ENCODE results near the gene CIB4.
"Not testable (repeated sequence)": the region's sequence is repeated elsewhere in the genome, so short reads cannot be mapped to it uniquely, and the experiment has no call there.

Gene CIB4

DNA sequence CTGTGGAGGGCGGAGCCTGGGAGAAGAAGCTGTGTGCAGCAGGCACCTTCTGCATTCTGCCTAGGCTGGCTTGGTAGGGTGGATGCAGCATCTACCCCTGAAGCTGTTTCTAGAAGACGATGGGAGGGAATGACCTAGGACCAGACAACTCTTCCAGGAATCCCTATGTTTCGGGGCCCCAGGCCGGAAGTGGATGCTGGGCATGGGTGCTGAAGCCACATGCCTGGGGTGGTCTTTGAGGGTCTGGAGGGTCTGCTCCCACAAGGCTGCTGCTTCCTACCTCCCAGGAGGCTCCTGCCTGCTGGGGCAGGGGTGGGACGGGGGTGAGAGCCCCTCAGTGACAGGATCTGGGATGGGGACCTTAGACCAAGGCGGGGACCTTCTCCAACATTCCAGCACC is 61.0 kb downstream of the CIB4 start:
- no peak for DNase-seq

DNA sequence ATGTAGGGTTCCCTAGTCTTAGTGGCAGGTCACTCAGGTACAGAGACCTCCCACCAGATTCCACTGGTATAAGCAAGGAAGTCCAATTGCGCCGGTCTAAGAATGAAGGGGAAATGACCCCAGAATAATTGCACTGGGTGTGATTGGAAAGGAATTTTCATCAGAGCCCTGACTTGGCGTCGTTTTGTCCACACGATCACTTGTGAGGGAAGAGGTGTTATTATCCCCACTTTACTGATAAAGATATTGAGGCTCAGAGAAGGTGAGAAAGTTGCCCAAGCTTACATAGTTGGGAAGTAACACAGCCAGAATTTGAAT is 61.5 kb downstream of the CIB4 start:
- DNase-seq, result no peak

GRCh38 chr2:26579025-26579722 is 62.0 kb downstream of the CIB4 start:
- no peak for DNase-seq

- no peak for DNase-seq
These were observed 62.6 kb downstream of the CIB4 start for GRCh38 chr2:26578581-26578980.

GRCh38 chr2:26578113-26578458 is 63.1 kb downstream of the CIB4 start:
- no peak for DNase-seq

- DNase-seq, result peak; percentile 13
These were observed 63.6 kb downstream of the CIB4 start for GRCh38 chr2:26577442-26578112.

GRCh38 chr2:26576565-26577441 is 64.4 kb downstream of the CIB4 start:
- no peak for DNase-seq

DNA sequence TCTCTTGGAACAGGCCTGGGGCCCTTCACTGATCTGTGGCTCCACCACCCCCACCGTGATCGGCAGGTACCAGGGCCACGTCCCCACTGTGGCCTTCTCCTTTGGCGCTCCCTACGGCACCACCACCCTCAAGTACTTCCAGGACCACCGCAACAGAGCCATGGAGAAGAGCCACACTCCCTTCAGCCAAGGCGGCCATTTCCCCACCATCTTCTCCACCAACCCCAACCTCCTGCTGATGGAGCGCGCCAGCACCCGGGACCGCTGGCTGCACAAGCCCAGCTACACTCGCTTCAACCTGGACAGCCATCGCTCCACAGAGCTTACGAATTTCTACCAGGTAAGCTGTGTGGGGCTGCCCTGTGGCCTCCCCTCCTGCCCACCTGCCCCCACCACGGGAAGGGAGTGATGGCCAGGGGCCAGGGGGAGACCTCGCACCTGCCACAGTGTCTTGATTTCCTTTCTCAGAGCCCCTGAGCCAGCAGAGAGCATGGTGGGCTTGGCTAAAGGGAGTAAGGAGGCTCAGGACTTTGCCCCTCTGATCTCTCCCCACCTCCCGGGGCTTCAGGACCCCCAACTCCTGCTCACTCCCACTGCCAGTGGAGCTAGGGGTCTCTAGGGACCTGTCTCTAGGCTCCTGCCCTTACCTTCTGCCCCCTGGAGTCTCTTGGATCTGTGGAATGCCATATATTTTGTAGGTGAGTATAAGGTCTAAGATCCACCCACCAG is 65.2 kb downstream of the CIB4 start:
- no peak for DNase-seq

DNA sequence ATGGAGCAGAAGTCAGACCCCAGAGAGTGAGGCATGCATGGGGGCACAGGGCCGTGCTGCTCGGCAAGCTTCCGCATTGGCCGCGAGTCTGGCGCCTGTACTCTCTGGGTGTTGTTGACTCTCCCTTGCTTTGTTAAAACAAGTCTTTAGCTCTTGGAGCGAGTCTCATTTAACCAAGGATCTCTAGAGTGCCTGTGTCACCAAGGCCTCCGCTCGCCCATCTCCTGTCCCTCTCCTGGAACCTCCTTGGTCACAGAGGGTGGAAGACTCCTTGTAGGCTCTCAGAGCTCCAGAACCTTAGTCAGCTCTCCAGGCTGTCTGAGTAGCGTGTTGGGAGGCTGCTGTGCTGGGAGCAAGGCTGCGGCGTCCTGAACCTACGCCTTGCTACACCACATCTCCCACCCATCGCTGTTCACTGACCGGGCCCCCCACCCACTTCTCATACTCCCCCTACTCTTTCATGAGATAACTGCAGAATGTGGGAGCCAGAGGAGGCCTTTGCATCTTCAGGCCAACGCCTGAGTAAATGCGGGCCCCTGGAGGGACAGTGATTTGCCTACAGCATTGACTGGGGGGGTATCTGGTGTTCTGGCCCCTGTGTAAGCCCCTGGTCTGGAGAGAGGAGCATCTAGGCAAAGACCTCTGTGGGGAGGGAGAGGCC is 66.1 kb downstream of the CIB4 start:
- no peak for DNase-seq

DNA sequence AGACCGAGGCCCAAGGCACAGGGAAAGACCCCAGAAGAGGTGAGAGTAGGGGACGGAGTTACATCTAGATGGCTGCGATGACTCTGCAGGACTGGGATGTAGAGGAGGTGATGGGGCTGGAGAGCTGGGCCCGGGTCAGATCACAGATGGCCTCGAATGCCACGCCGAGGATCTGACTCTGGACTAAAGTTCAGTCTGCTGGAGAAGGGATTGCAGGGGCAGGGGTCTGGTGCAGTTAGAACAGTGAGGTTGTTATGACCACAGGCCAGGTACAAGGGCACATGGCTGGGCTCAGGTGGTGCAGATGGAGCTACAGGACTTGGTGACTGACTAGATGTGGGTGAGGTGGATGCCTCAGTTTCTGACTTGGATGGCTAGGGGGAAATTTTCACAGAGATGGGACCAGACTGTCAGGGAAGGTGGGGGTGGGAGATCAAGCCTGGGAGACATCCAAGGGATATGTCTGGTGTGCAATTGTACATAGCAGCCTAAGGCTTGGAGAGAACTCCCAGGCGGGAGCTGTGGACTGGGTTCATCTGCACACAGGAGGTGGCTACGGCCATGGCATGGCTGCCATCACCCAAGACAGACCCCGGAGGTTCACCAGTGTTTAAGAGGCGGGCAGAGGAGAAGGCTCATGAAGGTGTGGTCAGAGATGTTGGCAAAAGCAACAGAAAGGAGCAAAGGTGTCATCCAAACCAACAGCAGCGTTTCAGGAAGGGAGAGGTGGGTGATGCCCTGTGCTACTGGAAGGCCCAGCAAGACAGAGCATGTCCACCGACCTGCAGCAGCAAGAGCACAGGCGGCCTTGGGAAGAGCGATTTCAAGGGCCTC is 66.9 kb downstream of the CIB4 start:
- DNase-seq, result no peak

GRCh38 chr2:26573241-26573925 is 67.8 kb downstream of the CIB4 start:
- DNase-seq, result no peak

DNA sequence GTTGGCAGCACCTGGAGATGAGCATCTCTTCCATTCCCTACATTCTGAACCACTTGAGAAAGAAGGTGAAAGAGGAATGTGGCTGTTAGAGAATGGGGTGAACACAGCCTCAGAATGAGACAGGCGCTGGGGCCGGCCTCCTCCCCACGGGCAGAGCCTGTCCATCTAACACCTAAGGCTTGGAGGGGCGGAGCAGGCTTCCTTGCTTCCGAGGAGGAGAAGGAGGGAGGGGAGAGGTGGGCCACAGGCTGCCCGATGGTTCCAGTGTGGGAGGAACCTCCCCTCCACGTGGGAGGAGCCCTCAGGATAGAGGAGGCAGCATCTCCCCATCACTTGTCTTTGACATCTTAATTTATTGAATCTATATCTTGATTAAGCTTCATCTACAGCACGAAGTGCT is 68.6 kb downstream of the CIB4 start:
- no peak for DNase-seq

- DNase-seq, result no peak
These were observed 69.8 kb downstream of the CIB4 start for GRCh38 chr2:26571316-26571715.

- no peak for DNase-seq
These were observed 71.1 kb downstream of the CIB4 start for GRCh38 chr2:26570083-26570430.

DNA sequence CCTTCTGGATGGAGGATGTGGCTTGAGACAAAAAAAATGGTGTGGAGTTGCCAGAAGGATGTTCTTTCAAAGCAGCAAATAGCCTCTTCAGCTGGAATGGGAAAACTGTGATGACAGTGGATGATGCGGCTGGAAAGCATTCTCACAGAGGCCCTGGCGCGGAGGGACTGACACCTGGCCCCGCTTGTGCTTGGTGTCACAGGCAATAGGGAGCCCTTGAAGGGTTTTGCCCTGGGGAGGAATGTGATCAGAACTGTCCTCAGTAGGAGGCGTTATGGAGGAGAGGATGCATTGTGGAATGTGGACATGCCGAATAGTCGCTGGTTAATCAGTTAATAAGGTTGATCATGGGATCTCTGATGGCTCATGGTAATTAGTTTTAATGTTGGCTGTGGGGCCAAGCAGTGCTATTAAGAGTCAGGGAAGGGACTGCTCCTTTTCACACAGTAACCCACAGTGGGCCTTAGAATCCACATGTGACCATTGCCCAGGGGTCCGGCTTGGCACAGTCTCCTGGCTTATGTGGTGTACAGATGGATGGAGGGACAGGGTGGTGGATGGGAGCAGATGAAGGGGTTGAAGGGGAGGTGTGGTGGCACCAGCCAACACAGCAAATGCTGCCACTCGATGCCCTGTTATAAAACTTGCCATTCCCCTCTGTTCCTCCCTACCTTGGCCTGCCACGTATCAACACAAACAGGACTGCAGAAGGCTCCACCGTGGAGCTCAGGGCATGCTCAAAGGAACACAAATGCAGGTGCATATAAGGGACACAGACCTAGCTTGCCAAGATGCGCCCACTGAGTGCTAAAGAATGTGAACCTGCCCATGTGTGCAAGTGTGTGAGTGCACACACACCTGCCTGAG is 71.7 kb downstream of the CIB4 start:
- DNase-seq, result no peak

- no peak for DNase-seq
These were observed 72.9 kb downstream of the CIB4 start for GRCh38 chr2:26568076-26568890.

DNA sequence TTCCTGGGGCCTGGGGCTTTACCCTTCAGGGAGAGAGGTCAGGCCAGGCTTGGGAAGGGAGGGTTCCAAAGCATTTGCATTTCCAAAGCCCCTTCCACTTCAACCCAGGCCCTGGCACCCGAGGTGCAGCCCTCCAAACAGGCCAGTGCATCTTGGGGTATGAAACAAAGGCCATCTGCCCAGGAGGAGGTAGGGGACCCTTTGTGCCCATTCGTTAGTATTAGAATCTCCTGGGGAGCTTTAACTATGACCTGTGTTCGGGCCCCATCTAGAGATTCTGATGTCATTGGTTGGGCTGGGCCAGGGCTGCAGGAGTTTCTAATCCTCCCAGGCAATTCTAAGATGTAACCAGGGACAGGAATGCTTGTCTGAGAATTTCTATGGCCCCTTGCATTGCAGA is 73.6 kb downstream of the CIB4 start:
- no peak for DNase-seq

- not testable (repeated sequence) for DNase-seq
These were observed 74.4 kb downstream of the CIB4 start for GRCh38 chr2:26566731-26567130.

GRCh38 chr2:26566081-26566375 is 75.1 kb downstream of the CIB4 start:
- DNase-seq, result no peak

Measured in GOT3 (cell line).